NCI-H82 (cell line): ENCODE results near the gene SPEN.
"Not testable (repeated sequence)": the region's sequence is repeated elsewhere in the genome, so short reads cannot be mapped to it uniquely, and the experiment has no call there.

ENCODE experiments used
- DNase-seq: peaks from one replicate; lab custom pipeline; 2025; lab: John Stamatoyannopoulos, UW

SPEN gene

GRCh38 chr1:15896841-15897610, 49.5 kb downstream of the SPEN start:
- not testable (repeated sequence) for DNase-seq

GRCh38 chr1:15899266-15899665, 51.8 kb downstream of the SPEN start:
- no peak for DNase-seq

DNA sequence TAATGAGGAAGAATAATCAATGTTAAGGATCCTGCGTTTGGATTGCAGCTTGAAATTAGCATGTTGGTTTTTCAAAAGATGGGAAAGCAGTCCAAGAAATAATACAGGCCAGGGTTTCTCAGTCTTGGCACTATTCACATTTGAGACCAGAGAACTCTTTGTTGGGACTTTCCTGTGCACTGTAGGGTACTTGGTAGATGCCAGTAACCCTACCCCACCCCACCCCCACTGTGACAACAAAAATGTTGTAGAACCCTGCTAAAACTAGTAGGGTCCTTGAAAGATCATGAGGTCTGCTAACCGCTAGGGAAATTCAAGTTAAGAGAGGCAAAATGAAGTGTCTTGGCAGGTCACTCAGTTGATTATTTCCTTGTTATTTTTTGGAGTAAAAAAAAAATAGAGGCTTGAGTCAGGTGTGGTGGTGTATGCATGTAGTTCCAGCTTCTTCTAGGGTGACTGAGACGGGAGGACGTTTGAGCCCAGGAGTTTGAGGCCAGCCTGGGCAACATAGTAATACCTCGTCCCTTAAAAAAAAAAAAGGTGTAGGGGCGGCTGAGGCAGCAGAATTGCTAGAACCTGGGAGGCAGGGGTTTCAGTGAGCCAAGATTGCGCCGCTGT, 53.3 kb downstream of the SPEN start:
- no peak for DNase-seq

DNA sequence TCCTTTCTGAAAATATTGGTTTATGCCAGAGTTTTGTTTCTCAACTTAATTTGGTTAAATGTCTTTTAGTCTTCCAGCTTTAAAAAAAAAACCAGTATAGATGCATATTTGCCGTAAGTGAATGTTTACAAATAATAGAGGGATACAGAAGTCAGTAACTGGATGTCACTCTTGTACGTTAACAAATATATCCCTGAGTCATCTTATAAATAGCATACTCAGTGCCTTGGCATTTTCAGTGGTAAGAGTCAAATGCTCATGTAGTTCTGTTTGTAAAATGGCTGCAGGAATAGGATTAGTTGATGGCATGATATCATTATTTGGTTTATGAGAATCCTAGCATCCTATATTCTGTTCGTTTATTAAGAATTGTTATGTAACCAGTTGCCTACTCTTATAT, 55.4 kb downstream of the SPEN start:
- no peak for DNase-seq

DNA sequence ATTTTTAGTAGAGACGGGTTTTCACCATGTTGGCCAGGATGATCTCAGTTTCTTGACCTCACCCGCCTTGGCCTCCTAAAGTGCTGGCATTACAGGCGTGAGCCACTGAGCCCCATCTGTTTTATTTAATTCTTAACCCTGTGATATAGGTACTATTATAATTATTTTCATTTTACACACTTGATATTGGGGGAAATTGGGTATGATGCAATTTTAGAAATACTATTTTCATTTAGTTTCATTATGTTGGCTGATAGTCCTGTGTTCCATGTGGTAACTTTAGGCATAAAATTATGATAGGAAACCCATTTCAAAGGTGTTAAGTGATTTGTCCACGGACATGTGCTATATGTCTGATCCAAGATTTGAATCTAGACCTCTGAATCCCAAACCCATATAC, 61.1 kb downstream of the SPEN start:
- no peak for DNase-seq

- no peak for DNase-seq
Observed at GRCh38 chr1:15911141-15911540, 63.6 kb downstream of the SPEN start.

GRCh38 chr1:15911927-15912326, 64.4 kb downstream of the SPEN start:
- no peak for DNase-seq

- not testable (repeated sequence) for DNase-seq
Observed at GRCh38 chr1:15913607-15914006, 66.1 kb downstream of the SPEN start.

DNA sequence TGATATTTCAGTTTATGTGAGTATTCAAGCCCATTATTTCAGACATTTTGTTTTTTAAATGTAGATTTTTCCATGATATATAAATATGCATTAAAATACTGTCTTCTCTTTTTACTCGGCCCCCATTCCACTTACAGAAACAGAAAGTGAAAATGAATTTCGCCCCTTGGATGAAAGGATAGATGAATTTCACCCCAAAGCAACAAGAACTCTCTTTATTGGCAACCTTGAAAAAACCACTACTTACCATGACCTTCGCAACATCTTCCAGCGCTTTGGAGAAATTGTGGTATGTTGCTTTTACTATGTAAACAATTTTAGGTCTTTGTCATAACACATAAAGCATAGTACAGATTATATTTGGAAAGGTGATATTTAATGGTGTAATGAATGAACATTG, 68.5 kb downstream of the SPEN start:
- no peak for DNase-seq

DNA sequence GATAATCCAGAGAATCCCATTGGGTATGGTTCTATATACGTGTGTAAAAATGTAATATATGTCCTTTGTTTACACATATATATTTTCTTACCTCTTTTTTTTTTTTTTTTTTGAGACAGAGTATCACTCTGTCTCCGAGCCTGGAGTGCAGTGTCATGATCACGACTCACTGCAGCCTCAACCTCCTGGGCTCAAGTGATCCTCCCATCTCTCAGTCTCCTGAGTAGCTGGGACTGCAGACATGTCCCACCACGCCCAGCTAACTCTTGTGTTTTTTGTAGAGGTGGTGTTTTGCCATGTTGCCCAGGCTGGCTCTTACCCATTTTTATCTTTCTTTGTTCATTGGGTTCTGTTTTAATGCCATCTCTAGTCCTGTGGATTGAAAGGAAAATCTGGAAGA, 68.9 kb downstream of the SPEN start:
- no peak for DNase-seq

- no peak for DNase-seq
Observed at GRCh38 chr1:15916916-15917315, 69.4 kb downstream of the SPEN start.

GRCh38 chr1:15918962-15919715, 71.6 kb downstream of the SPEN start:
- no peak for DNase-seq

GRCh38 chr1:15923241-15923640, 75.7 kb downstream of the SPEN start:
- no peak for DNase-seq

GRCh38 chr1:15926448-15926847, 78.9 kb downstream of the SPEN start:
- not testable (repeated sequence) for DNase-seq

GRCh38 chr1:15928971-15929965, 81.8 kb downstream of the SPEN start:
- DNase-seq = no peak

DNA sequence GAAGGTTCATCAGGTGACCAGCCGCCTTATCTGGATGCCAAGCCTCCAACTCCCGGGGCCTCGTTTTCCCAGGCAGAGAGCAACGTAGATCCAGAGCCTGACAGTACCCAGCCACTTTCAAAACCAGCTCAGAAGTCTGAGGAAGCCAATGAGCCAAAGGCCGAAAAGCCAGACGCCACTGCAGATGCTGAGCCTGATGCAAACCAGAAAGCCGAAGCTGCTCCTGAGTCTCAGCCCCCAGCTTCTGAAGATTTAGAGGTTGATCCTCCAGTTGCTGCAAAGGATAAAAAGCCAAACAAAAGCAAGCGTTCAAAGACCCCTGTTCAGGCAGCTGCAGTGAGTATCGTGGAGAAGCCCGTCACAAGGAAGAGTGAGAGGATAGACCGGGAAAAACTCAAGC, 83.9 kb downstream of the SPEN start:
- DNase-seq = no peak

- no peak for DNase-seq
Observed at GRCh38 chr1:15931884-15932283, 84.4 kb downstream of the SPEN start.

- DNase-seq = no peak
Observed at GRCh38 chr1:15932612-15933011, 85.1 kb downstream of the SPEN start.

- no peak for DNase-seq
Observed at GRCh38 chr1:15933684-15934083, 86.2 kb downstream of the SPEN start.

DNA sequence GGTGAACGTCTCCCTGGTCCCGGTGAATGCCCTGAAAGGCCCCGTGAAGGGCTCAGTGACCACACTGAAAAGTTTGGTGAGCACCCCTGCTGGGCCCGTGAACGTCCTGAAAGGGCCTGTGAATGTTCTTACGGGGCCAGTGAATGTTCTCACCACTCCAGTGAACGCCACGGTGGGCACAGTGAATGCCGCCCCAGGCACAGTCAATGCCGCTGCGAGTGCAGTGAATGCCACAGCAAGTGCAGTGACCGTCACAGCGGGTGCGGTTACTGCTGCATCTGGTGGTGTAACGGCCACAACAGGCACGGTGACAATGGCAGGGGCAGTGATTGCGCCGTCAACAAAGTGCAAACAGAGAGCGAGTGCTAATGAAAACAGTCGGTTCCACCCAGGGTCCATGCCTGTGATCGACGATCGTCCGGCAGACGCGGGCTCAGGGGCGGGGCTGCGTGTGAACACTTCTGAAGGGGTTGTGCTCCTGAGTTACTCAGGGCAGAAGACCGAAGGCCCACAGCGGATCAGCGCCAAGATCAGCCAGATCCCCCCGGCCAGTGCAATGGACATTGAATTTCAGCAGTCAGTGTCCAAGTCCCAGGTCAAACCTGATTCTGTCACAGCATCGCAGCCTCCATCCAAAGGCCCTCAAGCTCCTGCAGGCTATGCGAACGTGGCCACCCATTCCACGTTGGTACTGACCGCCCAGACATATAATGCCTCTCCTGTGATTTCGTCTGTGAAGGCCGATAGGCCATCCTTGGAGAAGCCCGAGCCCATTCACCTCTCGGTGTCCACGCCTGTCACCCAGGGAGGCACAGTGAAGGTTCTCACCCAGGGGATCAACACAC, 86.9 kb downstream of the SPEN start:
- no peak for DNase-seq
